HS-5 (cell line): Measurements from ENCODE around the gene ELOB.
"Not testable (repeated sequence)": the region's sequence is repeated elsewhere in the genome, so short reads cannot be mapped to it uniquely, and the experiment has no call there.

Source experiments
- DNase-seq: peaks from one replicate; pipeline ENCODE4 v3.0.0-alpha.2; 2012; ENCODE audit warnings: low read depth

The ELOB gene

GRCh38 chr16:2745116-2745890 is 31.8 kb downstream of the ELOB start:
- no peak for DNase-seq

- no peak for DNase-seq
Observed at GRCh38 chr16:2744711-2745110, 32.4 kb downstream of the ELOB start.

- DNase-seq: no peak
Observed at GRCh38 chr16:2743007-2743810, 33.9 kb downstream of the ELOB start.

DNA sequence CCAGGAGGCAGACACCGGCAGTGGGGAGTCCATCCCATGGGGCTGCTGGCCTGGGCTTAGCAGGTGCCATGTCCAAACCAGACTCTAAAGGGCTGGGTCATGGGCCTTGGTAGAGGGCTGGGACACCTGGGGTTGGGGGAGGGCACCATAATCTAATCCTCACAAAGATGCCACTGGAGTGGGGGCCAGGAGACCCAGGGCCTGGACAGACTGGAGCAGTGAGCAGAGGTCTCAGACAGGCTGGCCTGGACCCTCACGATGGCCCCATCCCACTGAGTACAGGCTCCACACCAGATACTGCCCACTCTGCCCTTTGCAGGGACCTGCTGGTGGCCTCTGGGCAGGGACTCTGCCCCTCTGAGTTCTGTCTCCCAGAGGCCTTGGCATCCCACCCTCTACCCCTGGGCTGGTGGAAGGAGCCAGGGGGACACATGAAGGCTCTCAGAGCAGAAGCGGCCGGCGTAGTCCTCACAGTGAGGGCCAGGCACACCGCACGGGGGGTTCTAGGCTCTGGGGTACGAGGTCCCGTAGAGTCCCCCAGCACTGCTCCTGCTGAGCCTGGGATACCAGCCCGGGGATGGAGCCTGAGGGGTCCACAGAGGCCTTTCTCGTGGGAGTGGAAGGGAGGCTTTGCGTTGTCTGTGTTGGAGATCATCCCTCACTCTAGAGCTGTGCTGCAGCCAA is 34.6 kb downstream of the ELOB start:
- no peak for DNase-seq

GRCh38 chr16:2741168-2741567 is 35.9 kb downstream of the ELOB start:
- DNase-seq: no peak

- no peak for DNase-seq
Observed at GRCh38 chr16:2740476-2740875, 36.6 kb downstream of the ELOB start.

DNA sequence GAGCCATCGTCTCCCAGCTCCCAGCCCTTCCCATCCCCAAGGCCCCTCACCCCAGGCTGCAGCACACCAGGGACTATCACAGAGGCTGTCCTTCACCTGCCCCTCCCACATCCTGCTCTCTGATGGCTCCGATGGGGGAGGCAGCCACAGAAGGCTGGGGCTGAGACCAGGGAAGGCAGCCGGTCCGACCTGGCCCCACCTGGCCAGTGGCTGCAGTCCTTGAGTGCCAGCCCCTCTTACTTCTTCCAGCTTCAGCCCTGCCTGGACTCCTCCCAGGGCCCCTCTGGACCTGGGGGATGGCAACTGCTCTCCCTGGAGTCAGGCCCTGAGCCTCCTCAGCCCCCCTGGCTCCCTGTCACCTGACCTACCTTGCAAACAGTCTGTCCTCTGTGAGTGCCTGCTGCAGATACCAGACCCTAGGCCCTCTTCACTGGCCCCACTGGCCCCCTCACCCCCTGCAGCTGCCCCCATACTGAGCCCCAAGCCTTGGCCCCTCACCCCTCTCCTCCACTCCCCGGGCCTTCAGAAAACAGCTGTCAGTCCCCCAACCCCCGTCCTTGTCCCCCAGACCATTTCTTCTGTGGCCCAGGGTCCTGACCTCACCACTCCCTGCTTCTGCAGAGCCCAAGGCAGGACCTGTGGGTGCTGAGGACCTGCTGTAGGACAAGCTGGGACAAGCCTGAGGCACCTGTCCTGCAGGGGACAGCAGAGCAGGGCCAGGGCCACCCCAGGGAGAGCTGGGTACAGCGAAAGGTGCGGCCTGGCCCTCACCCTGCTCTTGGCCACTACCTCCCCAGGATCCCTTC is 37.3 kb downstream of the ELOB start:
- no peak for DNase-seq

DNA sequence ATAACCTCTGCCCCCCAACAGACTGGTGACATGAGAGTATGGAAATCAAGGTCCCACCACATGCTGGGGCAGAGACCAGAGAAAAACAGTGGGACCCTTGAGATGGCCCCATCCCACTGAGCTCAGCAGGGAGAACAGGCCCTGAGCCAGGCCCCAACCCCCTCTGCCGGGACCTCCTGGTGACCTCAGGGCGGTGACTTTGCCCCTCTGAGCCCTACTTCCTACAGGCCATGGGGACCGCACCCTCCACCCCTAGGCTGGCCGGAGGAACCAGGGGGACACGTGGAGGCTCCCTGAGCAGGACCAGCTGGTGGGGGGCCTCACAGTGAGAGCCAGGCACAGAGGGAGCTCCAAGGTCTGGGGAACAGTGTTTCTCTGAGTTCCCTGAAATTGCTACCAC is 38.5 kb downstream of the ELOB start:
- no peak for DNase-seq

GRCh38 chr16:2737895-2738418 is 39.1 kb downstream of the ELOB start:
- no peak for DNase-seq

DNA sequence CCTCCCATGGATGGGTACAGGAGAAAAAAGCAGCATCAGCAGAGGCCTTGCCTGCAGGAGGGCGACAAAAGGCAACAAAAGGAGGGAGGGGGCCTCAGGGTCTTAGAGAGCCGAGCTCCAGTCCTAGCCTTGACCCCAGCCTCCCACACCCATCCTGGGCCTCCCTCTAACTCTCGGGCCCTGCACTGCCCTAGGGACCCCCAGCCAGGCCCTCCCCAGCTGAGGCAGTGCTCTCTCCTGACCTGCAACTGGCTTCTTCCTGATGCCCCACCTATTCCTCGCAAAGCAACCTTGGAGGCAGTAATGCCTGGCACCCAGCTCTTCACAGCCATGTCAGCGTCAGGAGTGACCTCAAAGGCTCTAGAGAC is 39.9 kb downstream of the ELOB start:
- DNase-seq: no peak

DNA sequence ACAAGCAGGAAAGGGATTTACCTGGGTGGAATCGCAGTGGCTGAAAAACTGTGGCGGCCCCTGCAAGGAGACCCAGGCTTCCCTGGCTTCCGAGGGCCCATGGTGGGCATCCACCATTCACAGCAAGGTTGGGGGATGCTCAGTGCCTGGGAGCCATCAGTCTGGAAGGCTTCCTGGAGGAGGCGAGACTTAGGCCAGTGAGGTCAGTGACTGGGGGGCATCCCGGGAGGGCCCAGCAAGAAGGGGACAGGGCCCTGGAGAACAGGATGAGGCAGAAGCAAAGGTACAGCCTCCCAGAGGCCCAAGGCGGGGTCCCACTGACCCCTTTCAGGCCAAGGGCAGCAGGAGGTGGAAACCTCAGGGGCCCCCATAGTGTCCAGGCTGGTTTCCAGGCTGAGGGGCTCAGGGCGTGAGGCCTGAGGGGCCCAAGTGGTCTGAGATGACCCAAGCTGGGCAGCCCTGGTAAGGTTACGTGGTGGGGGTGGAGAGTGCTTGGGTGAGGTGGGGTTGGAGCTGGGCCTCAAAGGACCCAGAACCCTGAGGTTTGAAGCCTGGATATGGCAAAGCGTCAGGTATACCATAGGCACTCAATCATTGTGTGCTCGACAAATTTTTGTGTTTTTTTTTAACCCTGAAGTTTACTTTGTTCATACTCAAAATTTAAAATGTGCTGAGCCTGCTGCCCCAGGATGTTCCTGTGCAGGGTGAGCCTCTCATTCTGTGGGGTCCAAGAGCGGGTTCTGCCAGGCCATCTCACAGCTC is 40.4 kb downstream of the ELOB start:
- DNase-seq: no peak

DNA sequence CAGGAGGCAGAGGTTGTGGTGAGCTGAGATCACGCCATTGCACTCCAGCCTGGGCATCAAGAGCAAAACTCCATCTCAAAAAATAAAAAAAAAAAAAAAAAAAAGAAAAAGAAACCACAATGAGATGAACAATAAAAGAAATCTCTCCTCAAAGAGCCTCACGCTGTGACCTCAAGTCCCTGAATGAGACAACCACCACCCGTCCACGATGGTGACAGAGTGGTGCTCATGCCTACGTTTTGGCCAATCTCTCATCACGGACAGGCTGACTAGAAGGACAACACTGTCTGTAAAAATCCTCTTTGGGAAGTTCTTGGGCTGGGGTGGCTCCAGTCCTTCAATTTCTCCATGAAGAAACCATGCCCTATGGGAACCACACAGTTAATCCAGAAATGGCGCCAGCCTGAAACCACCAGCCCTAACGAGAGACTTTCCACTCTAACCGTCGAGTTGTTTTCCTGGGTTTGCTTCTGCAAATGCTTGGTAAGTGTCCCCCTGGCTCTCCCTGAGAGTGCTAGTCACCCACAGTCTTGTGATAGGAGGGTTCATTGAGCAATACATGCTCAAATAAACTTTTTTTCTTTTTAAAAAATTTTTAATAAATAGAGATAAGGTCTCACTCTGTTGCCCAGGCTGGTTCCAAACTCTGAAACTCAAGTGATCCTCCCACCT is 42.1 kb downstream of the ELOB start:
- no peak for DNase-seq

DNA sequence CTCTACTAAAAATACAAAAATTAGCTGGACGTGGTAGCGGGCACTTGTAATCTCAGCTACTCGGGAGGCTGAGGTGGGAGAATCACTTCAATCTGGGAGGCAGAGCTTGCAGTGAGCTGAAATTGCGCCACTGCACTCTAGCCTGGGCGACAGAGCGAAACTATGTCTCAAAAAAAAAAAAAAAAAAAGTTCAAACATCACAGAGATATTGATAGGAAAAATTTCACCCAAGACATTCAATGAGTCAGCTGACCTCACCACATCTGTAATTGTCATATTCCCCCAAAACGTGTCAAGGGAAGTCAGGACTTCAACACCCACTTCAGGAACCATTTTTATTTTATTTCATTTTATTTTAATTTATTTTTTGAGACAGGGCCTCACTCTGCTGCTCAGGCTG is 49.0 kb downstream of the ELOB start:
- no peak for DNase-seq

DNA sequence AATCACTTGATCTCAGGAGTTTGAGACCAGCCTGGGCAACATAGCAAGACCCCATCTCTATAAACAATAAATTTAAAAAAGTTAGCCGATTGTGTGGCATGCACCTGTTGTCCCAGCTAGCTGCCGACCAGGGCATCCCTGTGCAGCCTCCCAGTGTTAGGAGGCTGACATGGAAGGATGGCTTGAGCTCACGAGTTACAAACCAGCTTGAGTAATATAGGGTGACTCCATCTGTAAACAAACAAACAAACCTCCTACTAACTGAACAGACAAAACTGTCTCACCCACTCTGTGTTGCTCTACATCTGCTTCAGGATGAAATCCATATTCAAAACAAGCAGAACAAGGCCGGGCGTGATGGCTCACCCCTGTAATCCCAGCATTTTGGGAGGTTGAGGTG is 50.2 kb downstream of the ELOB start:
- DNase-seq: no peak

- DNase-seq: no peak
Observed at GRCh38 chr16:2724816-2725348, 52.2 kb downstream of the ELOB start.

- DNase-seq: no peak
Observed at GRCh38 chr16:2724088-2724676, 52.9 kb downstream of the ELOB start.

DNA sequence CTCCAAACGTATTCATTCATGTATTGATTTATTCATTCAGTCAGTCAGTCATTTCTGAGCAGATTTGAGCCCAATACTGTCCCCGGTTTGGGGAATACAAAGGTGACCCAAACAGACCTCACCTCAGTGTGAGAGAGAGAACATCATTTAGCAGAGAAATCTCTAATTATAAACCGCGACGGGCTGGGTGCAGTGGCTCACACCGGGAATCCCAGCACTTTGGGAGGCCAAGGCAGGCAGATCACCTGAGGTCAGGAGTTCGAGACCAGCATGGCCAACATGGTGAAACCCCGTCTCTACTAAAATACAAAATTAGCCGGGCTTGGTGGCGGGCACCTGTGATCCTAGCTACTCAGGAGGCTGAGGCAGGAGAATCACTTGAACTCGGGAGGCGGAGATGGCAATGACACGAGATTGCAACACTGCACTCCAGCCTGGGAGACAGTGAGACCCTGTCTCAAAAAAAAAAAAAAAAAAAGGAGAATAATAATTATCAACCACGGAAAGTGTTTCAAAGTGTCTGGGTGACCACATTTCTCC is 55.4 kb downstream of the ELOB start:
- not testable (repeated sequence) for DNase-seq
